ENCODE data around the gene NSUN2.

DNA sequence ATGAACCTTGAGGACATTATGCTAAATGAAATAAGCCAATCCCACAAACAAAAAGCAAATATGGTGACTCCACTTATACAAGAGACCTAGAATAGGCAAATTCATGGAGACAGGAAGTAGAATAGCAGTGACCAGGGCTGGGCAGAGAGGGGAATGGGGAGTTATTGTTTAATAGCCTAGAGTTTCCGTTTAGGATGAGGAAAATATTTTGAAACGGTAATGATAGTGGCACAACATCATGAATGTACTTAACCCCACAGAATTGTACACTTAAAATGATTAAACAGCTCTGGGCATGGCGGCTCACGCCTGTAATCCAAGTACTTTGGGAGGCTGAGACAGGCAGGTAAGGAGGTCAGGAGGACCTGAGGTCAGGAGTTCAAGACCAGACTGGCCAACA is 65.8 kb downstream of the NSUN2 start:
- TF ChIP-seq, protein P1, sequence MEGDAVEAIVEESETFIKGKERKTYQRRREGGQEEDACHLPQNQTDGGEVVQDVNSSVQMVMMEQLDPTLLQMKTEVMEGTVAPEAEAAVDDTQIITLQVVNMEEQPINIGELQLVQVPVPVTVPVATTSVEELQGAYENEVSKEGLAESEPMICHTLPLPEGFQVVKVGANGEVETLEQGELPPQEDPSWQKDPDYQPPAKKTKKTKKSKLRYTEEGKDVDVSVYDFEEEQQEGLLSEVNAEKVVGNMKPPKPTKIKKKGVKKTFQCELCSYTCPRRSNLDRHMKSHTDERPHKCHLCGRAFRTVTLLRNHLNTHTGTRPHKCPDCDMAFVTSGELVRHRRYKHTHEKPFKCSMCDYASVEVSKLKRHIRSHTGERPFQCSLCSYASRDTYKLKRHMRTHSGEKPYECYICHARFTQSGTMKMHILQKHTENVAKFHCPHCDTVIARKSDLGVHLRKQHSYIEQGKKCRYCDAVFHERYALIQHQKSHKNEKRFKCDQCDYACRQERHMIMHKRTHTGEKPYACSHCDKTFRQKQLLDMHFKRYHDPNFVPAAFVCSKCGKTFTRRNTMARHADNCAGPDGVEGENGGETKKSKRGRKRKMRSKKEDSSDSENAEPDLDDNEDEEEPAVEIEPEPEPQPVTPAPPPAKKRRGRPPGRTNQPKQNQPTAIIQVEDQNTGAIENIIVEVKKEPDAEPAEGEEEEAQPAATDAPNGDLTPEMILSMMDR (IDR thresholded peaks at IDR 0.05) = no peak
- TF ChIP-seq POLR2A (IDR thresholded peaks at IDR 0.05) = no peak

Measured in uterus (tissue), 2 donors.